GM12891 (cell line): ENCODE measurements around the gene CCDC124.

Experiments used
- DNase-seq: peaks from one replicate; pipeline ENCODE4 v3.0.0; 2011; ENCODE audit warnings: low spot score; ENCODE audit not compliant: insufficient read length
- FAIRE-seq: peaks from 2 replicates; lab custom pipeline; 2011; peaks lifted over from hg19 to GRCh38; lab: Jason Lieb, UNC
- PAX5 ChIP-seq: IDR thresholded peaks from 2 replicates; pipeline ENCODE4 v1.6.1; 2011; ENCODE audit warnings: low read length, moderate library complexity, mild to moderate bottlenecking; ENCODE audit not compliant: insufficient read depth, severe bottlenecking
- POLR2A ChIP-seq: IDR thresholded peaks from 2 replicates; pipeline ENCODE4 v1.6.1; 2011; ENCODE audit warnings: low read depth, low read length, control low read depth
- POLR2AphosphoS5 ChIP-seq: IDR thresholded peaks from 2 replicates; pipeline ENCODE4 v1.6.1; 2011; ENCODE audit warnings: low read depth, low read length, control low read depth
- POU2F2 ChIP-seq: IDR thresholded peaks from 2 replicates; pipeline ENCODE4 v1.6.1; 2011; ENCODE audit warnings: low read depth, mild to moderate bottlenecking, control low read depth, low read length, moderate library complexity
- SPI1 ChIP-seq: IDR thresholded peaks from 2 replicates; pipeline ENCODE4 v1.6.1; 2011; ENCODE audit warnings: low read depth, low read length, control low read depth
- TAF1 ChIP-seq: IDR thresholded peaks from 2 replicates; pipeline ENCODE4 v1.6.1; 2011; ENCODE audit warnings: low read depth, low read length, control low read depth

The CCDC124 gene

DNA sequence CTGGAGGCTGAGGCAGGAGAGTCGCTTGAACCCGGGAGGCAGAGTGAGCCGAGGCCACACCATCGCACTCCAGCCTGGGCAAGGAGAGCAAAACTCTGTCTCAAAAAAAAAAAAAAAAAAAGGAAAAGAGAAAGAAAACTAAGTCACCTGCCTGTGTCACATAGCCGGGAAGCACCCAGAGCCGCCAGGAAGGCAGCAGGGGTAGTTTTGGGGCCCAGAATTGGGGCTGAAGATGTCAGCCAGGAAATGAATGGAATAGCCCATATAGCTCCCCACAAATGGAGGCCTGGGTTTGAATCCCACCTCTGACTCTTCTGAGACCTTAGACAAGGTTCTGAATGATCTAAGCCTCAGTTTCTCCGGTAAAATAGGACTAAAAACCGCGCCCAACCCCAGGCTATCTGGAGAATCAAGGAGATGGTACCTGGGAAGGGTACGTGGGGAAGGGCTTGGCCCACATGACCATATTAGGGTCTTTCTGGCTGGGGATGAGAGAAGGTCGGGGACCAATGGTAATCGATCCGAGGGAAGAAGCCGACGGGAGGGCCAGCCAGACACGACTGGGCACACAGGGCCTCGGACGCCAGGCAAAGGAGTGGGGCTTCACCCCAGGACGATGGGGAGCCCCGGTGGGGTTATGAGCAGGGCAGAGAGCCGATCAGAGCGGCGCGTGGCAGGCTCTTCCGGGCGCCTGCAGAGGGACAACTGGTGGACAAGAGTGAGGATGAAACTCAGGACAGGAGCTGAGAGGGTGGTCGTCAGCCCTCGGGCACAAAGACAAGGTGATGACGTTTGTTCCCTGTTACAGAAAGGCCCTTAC lies 14.4 kb downstream of the CCDC124 start:
- no peak for DNase-seq
- FAIRE-seq: no peak
- TF ChIP-seq TAF1 (no peak), POLR2AphosphoS5 (no peak), PAX5 (no peak), SPI1 (no peak), POU2F2 (no peak), POLR2A (no peak)

DNA sequence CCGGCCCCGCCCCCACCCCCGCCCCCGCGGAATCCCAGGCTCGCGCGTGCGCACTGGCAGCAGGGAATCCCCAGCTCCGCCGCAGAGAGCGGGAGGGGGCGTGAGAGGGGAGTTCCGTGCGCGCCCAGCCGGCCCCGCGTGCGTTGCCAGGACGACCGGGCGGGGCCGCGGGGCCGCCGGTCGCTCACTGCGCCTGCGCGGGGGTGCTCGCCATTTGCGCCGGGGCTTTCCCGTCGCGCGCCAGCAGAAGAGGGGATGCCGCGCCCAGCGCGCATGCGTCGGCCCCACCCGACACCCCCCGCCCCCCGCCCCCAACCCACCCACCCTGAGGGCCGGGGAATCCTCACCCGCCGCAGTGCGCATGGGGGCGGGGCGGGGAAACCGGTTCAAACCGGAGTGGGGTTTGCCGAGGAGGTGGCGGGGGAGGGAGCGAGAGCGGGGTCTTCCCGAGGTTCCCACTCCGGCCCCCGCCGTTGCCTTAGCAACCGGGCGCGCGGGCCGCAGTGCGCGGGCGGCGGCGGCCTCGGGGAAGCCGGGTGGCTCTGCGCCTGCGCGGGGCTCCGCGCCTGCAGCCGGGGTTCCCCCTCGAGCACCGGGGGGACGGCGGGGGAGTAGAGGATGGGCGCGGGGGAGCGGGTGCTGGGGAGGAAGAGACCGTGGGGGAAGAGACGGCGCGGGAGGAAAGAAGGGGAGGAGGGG lies 15.1 kb downstream of the CCDC124 start:
- FAIRE-seq: peak; percentile 99
- TF ChIP-seq SPI1: no peak
- TF ChIP-seq POLR2A: no peak
- TF ChIP-seq TAF1: no peak
- no peak for TF ChIP-seq POU2F2
- no peak for TF ChIP-seq PAX5
- no peak for TF ChIP-seq POLR2AphosphoS5
- peak; percentile 99 for DNase-seq

DNA sequence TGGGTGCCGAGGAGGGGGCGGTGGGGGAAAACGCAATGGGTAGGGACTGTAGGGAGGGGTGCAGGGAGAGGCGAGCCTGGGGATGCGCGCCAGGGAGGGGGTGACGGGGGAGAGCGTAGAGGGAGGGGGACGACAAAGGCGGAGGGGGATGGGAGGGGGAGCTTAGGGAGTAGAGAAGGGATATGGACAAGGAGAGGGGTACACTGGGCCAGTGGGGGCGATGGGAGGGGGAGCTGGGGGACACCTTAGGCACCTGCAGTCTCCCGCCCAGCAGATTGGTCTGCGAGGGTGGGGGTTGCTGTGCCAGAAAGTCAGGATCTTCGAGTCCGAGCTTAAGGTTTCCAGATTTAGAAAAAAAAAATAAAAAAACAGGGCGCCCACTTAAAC lies 15.7 kb downstream of the CCDC124 start:
- TF ChIP-seq SPI1: no peak
- TF ChIP-seq POLR2AphosphoS5: no peak
- TF ChIP-seq TAF1: no peak
- DNase-seq: no peak

GRCh38 chr19:17948931-17949930 lies 16.4 kb downstream of the CCDC124 start:
- no peak for DNase-seq
- peak; percentile 38 for FAIRE-seq
- TF ChIP-seq PAX5 (no peak), POU2F2 (no peak), TAF1 (no peak), POLR2AphosphoS5 (no peak), SPI1 (no peak), POLR2A (no peak)

More for the DNA sequence above, 15.7 kb downstream of the CCDC124 start:
- FAIRE-seq: peak; percentile 54

DNA sequence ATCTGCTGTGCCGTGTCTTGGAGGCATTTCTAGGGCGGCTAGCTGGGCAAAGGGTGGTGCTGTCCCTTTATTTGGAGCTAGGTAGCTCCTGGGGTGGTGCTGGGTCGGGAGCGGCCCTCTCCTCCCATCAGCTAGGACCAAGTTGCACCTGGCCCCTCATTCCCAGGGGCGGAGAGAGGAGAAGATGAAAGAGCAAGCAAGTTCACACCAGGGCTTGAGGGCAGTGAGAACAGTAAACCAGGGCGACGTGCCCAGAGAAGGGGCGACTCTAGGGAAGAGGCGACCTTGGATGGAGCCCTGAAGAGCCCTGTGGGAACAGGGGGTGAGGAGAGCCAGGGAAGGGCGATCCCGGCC lies 17.1 kb downstream of the CCDC124 start:
- TF ChIP-seq POLR2AphosphoS5: no peak
- no peak for TF ChIP-seq POLR2A
- no peak for TF ChIP-seq TAF1
- TF ChIP-seq SPI1: no peak
- no peak for TF ChIP-seq PAX5
- no peak for TF ChIP-seq POU2F2
- no peak for FAIRE-seq
- DNase-seq: no peak

GRCh38 chr19:17950310-17951156 lies 17.7 kb downstream of the CCDC124 start:
- TF ChIP-seq PAX5: no peak
- no peak for TF ChIP-seq TAF1
- TF ChIP-seq POLR2AphosphoS5: no peak
- DNase-seq (no peak), FAIRE-seq (peak; percentile 85)

- TF ChIP-seq SPI1 (no peak), POU2F2 (no peak), POLR2A (no peak)
- no peak for DNase-seq
- FAIRE-seq: peak; percentile 76
Measured at GRCh38 chr19:17951157-17951989, 18.6 kb downstream of the CCDC124 start.
